Measurements from ENCODE around the gene TP53.

TP53 gene

DNA sequence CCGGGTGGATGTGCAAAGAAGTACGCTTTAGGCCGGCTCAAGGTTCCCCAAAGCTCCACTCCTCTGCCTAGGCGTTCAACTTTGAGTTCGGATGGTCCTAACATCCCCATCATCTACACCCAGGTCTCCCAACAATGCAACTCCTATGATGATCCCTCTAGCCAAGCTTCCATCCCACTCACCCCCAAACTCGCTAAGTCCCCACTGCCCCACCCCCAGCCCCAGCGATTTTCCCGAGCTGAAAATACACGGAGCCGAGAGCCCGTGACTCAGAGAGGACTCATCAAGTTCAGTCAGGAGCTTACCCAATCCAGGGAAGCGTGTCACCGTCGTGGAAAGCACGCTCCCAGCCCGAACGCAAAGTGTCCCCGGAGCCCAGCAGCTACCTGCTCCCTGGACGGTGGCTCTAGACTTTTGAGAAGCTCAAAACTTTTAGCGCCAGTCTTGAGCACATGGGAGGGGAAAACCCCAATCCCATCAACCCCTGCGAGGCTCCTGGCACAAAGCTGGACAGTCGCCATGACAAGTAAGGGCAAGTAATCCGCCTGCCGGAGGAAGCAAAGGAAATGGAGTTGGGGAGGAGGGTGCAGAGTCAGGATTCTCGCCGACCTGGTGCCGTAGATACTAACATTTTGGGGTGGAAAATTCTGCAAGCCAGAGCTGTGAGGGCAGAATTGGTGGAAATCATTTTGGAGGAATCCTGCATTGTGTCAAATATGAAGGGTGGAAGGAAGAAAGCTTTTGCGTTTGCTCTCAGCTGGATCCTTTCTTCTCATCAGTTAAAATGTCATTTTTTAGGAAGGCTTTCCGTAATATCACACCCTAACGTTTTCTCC lies at the start of gene TP53:
Gene TP53, minus strand, starts transcription at position 419 of the 836 bp plus-strand sequence. CDS start 10,896 bp downstream, outside the sequence.
- DNase-seq (ENCODE audit: low spot score), result peak; percentile 96

DNA sequence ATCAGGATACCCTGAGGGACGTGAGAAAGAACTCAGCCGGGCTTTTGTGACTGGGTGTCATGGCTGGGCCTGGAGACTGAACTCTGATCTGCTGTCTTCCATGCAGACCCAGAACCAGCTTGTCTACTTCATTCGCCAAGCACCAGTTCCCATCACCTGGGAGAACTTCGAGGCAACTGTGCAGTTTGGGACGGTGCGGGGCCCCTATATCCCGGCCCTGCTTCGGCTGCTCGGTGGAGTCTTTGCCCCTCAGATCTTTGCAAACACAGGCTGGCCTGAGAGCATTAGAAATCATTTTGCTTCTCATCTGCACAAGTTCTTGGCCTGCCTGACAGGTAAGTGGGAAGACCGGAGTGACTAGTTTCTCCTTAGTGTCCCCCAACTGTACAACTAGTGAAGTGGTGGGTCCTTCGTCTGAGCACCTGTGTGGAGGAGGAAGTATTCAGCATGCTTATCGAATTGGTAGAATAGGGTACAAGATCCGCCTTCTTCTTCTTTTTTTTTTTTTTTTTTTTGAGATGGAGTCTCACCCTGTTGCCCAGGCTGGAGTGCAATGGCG lies 45.8 kb upstream of the TP53 start:
- no peak for DNase-seq (ENCODE audit: low spot score)

GRCh38 chr17:7729816-7730215 lies 42.5 kb upstream of the TP53 start:
- DNase-seq (ENCODE audit: low spot score), result no peak

GRCh38 chr17:7727886-7728285 lies 40.6 kb upstream of the TP53 start:
- DNase-seq (ENCODE audit: low spot score), result no peak

- DNase-seq (ENCODE audit: low spot score), result no peak
Observed at GRCh38 chr17:7721612-7722011, 34.3 kb upstream of the TP53 start.

DNA sequence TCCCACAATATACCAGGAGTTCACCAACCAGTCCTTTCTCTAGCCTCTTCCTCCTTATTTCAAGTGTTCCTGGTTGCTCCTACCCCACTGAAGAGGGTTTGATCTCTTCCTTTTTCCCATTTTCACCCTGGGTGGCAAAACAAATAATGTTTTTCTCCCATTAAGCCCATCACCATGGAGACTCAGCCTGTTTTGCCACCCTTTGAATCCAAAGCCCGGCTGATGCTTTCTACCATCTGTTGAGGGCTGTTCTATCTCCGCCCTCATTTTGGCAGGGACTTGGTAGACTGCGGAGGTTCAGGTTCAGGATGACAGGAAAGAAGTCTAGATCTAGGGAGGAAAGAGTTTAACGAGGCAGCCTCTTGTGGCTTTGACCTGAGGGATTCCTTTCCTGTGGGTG lies 32.8 kb upstream of the TP53 start:
- no peak for DNase-seq (ENCODE audit: low spot score)

- no peak for DNase-seq (ENCODE audit: low spot score)
Observed at GRCh38 chr17:7719661-7720060, 32.4 kb upstream of the TP53 start.

- no peak for DNase-seq (ENCODE audit: low spot score)
Observed at GRCh38 chr17:7717756-7718350, 30.6 kb upstream of the TP53 start.

GRCh38 chr17:7716901-7717755 lies 29.8 kb upstream of the TP53 start, which contains the start of gene DNAH2:
Gene DNAH2, plus strand, starts transcription at chr17:7717744. Its CDS starts 1,991 bp downstream, at chr17:7719735.
- peak; percentile 45 for DNase-seq (ENCODE audit: low spot score)

- DNase-seq (ENCODE audit: low spot score), result no peak
Observed at GRCh38 chr17:7715936-7716886, 28.9 kb upstream of the TP53 start.

DNA sequence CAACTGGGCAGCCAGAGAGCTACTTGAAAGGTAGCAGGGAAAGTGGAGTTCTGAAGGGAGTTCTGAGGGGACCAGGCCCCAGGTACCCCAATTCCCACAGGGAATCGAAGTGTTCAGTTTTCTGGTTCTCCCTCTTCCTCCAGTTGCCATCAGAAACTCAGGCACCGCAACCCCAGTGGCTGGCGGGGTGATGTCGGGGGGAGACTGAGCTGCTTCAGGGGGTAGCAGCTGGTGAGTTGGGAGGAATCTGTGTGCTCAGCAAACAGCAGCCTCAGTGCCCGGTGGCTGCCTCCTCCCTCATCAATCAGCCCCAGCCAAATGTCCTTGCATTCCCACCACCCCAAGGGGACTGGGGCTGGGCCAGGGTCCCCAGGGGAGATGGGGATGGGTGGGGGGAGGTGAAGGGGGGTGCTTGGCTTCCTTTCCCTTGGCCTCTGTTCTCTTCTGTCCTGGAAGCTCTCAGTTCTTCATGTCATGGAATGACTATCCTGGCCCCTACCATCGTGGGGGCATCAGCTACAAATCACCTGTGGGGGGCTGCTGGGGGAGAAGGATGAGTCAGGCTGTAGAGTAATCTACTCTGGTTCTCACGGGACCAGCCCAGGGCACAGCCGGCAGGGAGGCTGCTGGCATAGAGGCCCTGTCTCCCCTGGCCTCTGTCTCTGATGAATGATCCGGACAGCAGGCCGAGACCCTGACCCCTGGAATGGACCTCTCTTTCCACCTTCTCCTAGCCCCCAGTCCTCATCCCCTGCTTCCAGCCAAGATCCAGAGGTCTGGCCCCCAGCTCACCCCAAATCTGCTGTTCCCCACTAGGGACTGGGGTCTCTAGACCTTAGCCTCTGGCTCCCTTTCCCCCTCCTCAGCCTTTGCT lies 27.7 kb upstream of the TP53 start:
- DNase-seq (ENCODE audit: low spot score), result no peak

DNA sequence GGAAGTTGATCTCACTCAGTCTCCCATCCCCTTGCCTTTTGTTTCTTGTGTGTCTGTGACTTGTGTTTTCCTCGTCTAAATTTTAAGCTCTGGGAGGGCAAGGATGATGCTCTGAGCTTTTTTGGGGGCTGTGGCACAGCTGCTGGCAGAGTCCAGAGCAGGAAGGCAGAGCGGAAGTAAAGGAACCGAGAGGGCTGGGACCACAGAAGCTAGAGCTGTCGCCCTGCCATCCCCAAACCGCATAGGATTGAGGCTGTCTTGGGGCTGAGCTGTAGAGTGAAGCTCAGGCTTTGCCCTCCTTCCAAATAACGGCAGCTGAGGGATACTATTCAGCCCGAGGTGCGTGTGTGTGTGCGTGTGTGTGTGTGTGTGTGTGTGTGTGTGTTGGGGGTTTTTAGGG lies 26.5 kb upstream of the TP53 start:
- DNase-seq (ENCODE audit: low spot score), result no peak

- DNase-seq (ENCODE audit: low spot score), result no peak
Observed at GRCh38 chr17:7712111-7712771, 25.0 kb upstream of the TP53 start.

- DNase-seq (ENCODE audit: low spot score), result no peak
Observed at GRCh38 chr17:7711051-7711755, 23.9 kb upstream of the TP53 start.

DNA sequence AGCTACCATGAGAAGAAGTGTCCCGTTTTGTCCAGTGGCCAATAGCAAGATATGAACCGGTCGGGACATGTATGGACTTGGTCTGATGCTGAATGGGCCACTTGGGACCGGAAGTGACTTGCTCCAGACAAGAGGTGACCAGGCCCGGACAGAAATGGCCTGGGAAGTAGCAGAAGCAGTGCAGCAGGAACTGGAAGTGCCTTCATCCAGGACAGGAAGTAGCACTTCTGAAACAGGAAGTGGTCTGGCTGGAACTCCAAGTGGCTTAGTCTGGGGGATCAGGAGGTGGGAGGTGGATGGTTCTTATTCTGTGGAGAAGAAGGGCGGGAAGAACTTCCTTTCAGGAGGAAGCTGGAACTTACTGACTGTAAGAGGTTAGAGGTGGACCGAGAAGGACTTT lies 23.0 kb upstream of the TP53 start:
- DNase-seq (ENCODE audit: low spot score), result no peak

GRCh38 chr17:7709031-7709430 lies 21.7 kb upstream of the TP53 start:
- DNase-seq (ENCODE audit: low spot score), result no peak

DNA sequence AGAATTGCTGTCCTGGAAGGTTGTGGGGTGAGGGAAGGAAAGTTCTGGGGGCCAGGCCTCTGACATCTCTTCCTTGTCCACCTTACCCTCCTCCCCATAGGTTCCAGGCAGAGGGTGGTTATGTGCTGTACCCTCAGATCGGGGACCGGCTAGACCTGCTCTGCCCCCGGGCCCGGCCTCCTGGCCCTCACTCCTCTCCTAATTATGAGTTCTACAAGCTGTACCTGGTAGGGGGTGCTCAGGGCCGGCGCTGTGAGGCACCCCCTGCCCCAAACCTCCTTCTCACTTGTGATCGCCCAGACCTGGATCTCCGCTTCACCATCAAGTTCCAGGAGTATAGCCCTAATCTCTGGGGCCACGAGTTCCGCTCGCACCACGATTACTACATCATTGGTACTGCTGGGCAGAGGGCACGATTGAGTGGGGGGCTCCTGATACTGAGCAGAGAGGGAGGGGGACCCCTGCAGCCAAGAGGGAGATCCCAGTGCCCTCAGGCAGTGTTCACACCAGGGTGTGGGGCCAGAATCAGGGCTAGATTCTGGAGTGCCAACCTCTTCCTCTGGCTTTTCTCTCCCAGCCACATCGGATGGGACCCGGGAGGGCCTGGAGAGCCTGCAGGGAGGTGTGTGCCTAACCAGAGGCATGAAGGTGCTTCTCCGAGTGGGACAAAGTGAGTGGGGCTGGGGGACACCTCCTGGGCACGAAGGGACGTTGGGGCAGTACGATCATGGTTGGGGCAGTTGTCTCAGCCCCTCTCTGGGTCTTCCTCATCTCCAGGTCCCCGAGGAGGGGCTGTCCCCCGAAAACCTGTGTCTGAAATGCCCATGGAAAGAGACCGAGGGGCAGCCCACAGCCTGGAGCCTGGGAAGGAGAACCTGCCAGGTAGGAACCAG lies 20.8 kb upstream of the TP53 start:
- DNase-seq (ENCODE audit: low spot score), result no peak

- DNase-seq (ENCODE audit: low spot score), result no peak
Observed at GRCh38 chr17:7707446-7707845, 20.2 kb upstream of the TP53 start.

Data from pons (tissue), 1 donor.